Activated CD4-positive, alpha-beta T cell treated with anti-CD3 and anti-CD28 coated beads, Interleukin-2, amount 10 ng/mL, durations not matched to agents 7 days and 5 days (primary cell): Measurements from ENCODE around the gene MTHFD2L. TPM values are rescaled to one million over a fixed set of nuclear protein-coding genes. Genes with fewer than 3 reads are reported as not detected.

Experiments used
- CTCF ChIA-PET: fragments of 350-600 bp; sonication (Branson Sonifier 250); formaldehyde crosslinking; loops from one replicate; lab custom pipeline; 2021; ENCODE audit warnings: antibody characterized with exemption; lab: Charles Lee
- POLR2A ChIA-PET: fragments of 350-600 bp; sonication (Branson Sonifier 250); formaldehyde crosslinking; loops from one replicate; lab custom pipeline; 2021; ENCODE audit warnings: antibody characterized with exemption; lab: Charles Lee
- DNase-seq: peaks from one replicate; pipeline ENCODE4 v3.0.0-alpha.2; 2020
- H3K27ac Mint-ChIP-seq: one replicate; pipeline ENCODE4 v1.8.0; 2021; ENCODE audit warnings: mild to moderate bottlenecking, moderate library complexity, mixed read lengths
- H3K27me3 Mint-ChIP-seq: one replicate; pipeline ENCODE4 v1.8.0; 2021; ENCODE audit warnings: mixed read lengths
- H3K36me3 Mint-ChIP-seq: one replicate; pipeline ENCODE4 v1.8.0; 2021; ENCODE audit warnings: low read depth, mixed read lengths
- H3K4me1 Mint-ChIP-seq: one replicate; pipeline ENCODE4 v1.8.0; 2021; ENCODE audit warnings: mixed read lengths
- H3K4me3 Mint-ChIP-seq: one replicate; pipeline ENCODE4 v1.8.0; 2021; ENCODE audit warnings: mild to moderate bottlenecking, moderate library complexity, mixed read lengths
- H3K9me3 Mint-ChIP-seq: one replicate; pipeline ENCODE4 v1.8.0; 2021; ENCODE audit warnings: mixed read lengths
- total RNA-seq, 2 experiments: library from RNA; stranded (reverse); gene quantifications; one replicate each; pipeline ENCODE4 v1.2.3, GENCODE V29; 2021

Gene MTHFD2L
- total RNA-seq, 2 experiments from 2014 or later, result 7.9 to 8.9 TPM

- POLR2A ChIA-PET, result no interaction called here
- Mint-ChIP-seq H3K27me3 (no peaks in the 10 kb centered on the region), H3K36me3 (peaks cover 12% of the 10 kb centered on the region), H3K4me1 (no peaks in the 10 kb centered on the region), H3K4me3 (no peak overlapping the region), H3K9me3 (peaks cover 24% of the 10 kb centered on the region), H3K27ac (no peak overlapping the region)
- DNase-seq, result no peak
- CTCF ChIA-PET, result no interaction called here
Observed at GRCh38 chr4:74252933-74253332, 95.0 kb downstream of the MTHFD2L start.

- ChIA-PET POLR2A (no interaction called here), CTCF (no interaction called here)
- Mint-ChIP-seq H3K4me3 (no peak overlapping the region), H3K27me3 (no peaks in the 10 kb centered on the region), H3K4me1 (no peaks in the 10 kb centered on the region), H3K9me3 (peaks cover 23% of the 10 kb centered on the region), H3K27ac (no peak overlapping the region), H3K36me3 (peaks cover 12% of the 10 kb centered on the region)
- DNase-seq, result no peak
Observed at GRCh38 chr4:74254386-74254785, 96.5 kb downstream of the MTHFD2L start.

- DNase-seq, result no peak
- Mint-ChIP-seq H3K27me3 (no peaks in the 10 kb centered on the region), H3K4me1 (no peaks in the 10 kb centered on the region), H3K36me3 (peaks cover 12% of the 10 kb centered on the region), H3K4me3 (no peak overlapping the region), H3K9me3 (peaks cover 21% of the 10 kb centered on the region), H3K27ac (no peak overlapping the region)
- ChIA-PET POLR2A (no interaction called here), CTCF (interaction anchor here (1.1 to 1.4 kb wide), 2 partner anchors 12 to 25 kb away, joined by 3 to 5 read pairs; no protein-coding TSS in a partner anchor)
Observed at GRCh38 chr4:74255096-74255495, 97.2 kb downstream of the MTHFD2L start.

GRCh38 chr4:74258963-74259362, 101.0 kb downstream of the MTHFD2L start:
- DNase-seq, result no peak
- Mint-ChIP-seq H3K27me3 (no peaks in the 10 kb centered on the region), H3K36me3 (no peaks in the 10 kb centered on the region), H3K9me3 (no peaks in the 10 kb centered on the region), H3K4me3 (no peak overlapping the region), H3K27ac (no peak overlapping the region), H3K4me1 (no peaks in the 10 kb centered on the region)
- CTCF ChIA-PET, result no interaction called here
- POLR2A ChIA-PET, result no interaction called here

- no peak for DNase-seq
- no peaks in the 10 kb centered on the region for H3K27me3 Mint-ChIP-seq
- ChIA-PET POLR2A (no interaction called here), CTCF (no interaction called here)
- H3K4me3 Mint-ChIP-seq, result no peak overlapping the region
- no peak overlapping the region for H3K27ac Mint-ChIP-seq
- no peaks in the 10 kb centered on the region for H3K9me3 Mint-ChIP-seq
- H3K36me3 Mint-ChIP-seq, result no peaks in the 10 kb centered on the region
- no peaks in the 10 kb centered on the region for H3K4me1 Mint-ChIP-seq
Observed at GRCh38 chr4:74260036-74260435, 102.1 kb downstream of the MTHFD2L start.

- POLR2A ChIA-PET, result no interaction called here
- H3K27me3 Mint-ChIP-seq, result no peaks in the 10 kb centered on the region
- H3K27ac Mint-ChIP-seq, result no peak overlapping the region
- no peak overlapping the region for H3K4me3 Mint-ChIP-seq
- DNase-seq, result no peak
- H3K36me3 Mint-ChIP-seq, result no peaks in the 10 kb centered on the region
- CTCF ChIA-PET, result no interaction called here
- no peaks in the 10 kb centered on the region for H3K9me3 Mint-ChIP-seq
- peaks cover under 1% of the 10 kb centered on the region for H3K4me1 Mint-ChIP-seq
Observed at GRCh38 chr4:74262522-74262921, 104.6 kb downstream of the MTHFD2L start.

- Mint-ChIP-seq H3K36me3 (no peaks in the 10 kb centered on the region), H3K27ac (no peak overlapping the region), H3K9me3 (no peaks in the 10 kb centered on the region), H3K4me1 (peaks cover 10% of the 10 kb centered on the region), H3K27me3 (no peaks in the 10 kb centered on the region), H3K4me3 (no peak overlapping the region)
- ChIA-PET POLR2A (no interaction called here), CTCF (no interaction called here)
- no peak for DNase-seq
Observed at GRCh38 chr4:74263551-74263950, 105.6 kb downstream of the MTHFD2L start.

- POLR2A ChIA-PET, result no interaction called here
- Mint-ChIP-seq H3K9me3 (peaks cover 2% of the 10 kb centered on the region), H3K36me3 (no peaks in the 10 kb centered on the region), H3K27me3 (no peaks in the 10 kb centered on the region), H3K27ac (no peak overlapping the region), H3K4me3 (no peak overlapping the region), H3K4me1 (peaks cover 11% of the 10 kb centered on the region)
- CTCF ChIA-PET, result no interaction called here
- no peak for DNase-seq
Observed at GRCh38 chr4:74266081-74266480, 108.2 kb downstream of the MTHFD2L start.

- no peaks in the 10 kb centered on the region for H3K27me3 Mint-ChIP-seq
- CTCF ChIA-PET, result interaction anchor here (1.5 kb wide), 1 partner anchor 12 kb away, joined by 5 read pairs; no protein-coding TSS in a partner anchor
- H3K9me3 Mint-ChIP-seq, result peaks cover 6% of the 10 kb centered on the region
- H3K36me3 Mint-ChIP-seq, result no peaks in the 10 kb centered on the region
- no peak for DNase-seq
- POLR2A ChIA-PET, result no interaction called here
- H3K4me1 Mint-ChIP-seq, result peaks cover 11% of the 10 kb centered on the region
- H3K4me3 Mint-ChIP-seq, result no peak overlapping the region
- H3K27ac Mint-ChIP-seq, result no peak overlapping the region
Observed at GRCh38 chr4:74267998-74268606, 110.2 kb downstream of the MTHFD2L start.

- ChIA-PET CTCF (no interaction called here), POLR2A (no interaction called here)
- Mint-ChIP-seq H3K4me1 (peaks cover 11% of the 10 kb centered on the region), H3K9me3 (peaks cover 6% of the 10 kb centered on the region), H3K27ac (no peak overlapping the region), H3K4me3 (no peak overlapping the region), H3K27me3 (no peaks in the 10 kb centered on the region), H3K36me3 (no peaks in the 10 kb centered on the region)
- DNase-seq, result no peak
Observed at GRCh38 chr4:74268643-74269042, 110.7 kb downstream of the MTHFD2L start.

- no peak overlapping the region for H3K27ac Mint-ChIP-seq
- no peaks in the 10 kb centered on the region for H3K27me3 Mint-ChIP-seq
- no peaks in the 10 kb centered on the region for H3K36me3 Mint-ChIP-seq
- DNase-seq, result no peak
- no peaks in the 10 kb centered on the region for H3K9me3 Mint-ChIP-seq
- ChIA-PET CTCF (no interaction called here), POLR2A (interaction anchor here (0.6 kb wide), 2 partner anchors 25 to 1430 kb away, joined by 4 read pairs; no protein-coding TSS in a partner anchor)
- no peak overlapping the region for H3K4me3 Mint-ChIP-seq
- H3K4me1 Mint-ChIP-seq, result no peaks in the 10 kb centered on the region
Observed at GRCh38 chr4:74278490-74278889, 120.6 kb downstream of the MTHFD2L start.

GRCh38 chr4:74279716-74280115, 121.8 kb downstream of the MTHFD2L start:
- Mint-ChIP-seq H3K36me3 (no peaks in the 10 kb centered on the region), H3K9me3 (no peaks in the 10 kb centered on the region), H3K4me3 (no peak overlapping the region), H3K27me3 (no peaks in the 10 kb centered on the region), H3K27ac (no peak overlapping the region), H3K4me1 (no peaks in the 10 kb centered on the region)
- ChIA-PET POLR2A (no interaction called here), CTCF (interaction anchor here (0.6 kb wide), 2 partner anchors 61 to 1568 kb away, joined by 3 to 4 read pairs; no protein-coding TSS in a partner anchor)
- DNase-seq, result no peak

GRCh38 chr4:74282926-74283325, 125.0 kb downstream of the MTHFD2L start:
- no peaks in the 10 kb centered on the region for H3K27me3 Mint-ChIP-seq
- H3K4me3 Mint-ChIP-seq, result no peak overlapping the region
- H3K36me3 Mint-ChIP-seq, result no peaks in the 10 kb centered on the region
- H3K27ac Mint-ChIP-seq, result no peak overlapping the region
- ChIA-PET POLR2A (no interaction called here), CTCF (no interaction called here)
- H3K4me1 Mint-ChIP-seq, result no peaks in the 10 kb centered on the region
- DNase-seq, result no peak
- no peaks in the 10 kb centered on the region for H3K9me3 Mint-ChIP-seq

- Mint-ChIP-seq H3K27me3 (no peaks in the 10 kb centered on the region), H3K9me3 (no peaks in the 10 kb centered on the region), H3K36me3 (no peaks in the 10 kb centered on the region), H3K4me3 (no peak overlapping the region), H3K4me1 (no peaks in the 10 kb centered on the region), H3K27ac (no peak overlapping the region)
- ChIA-PET CTCF (no interaction called here), POLR2A (no interaction called here)
- no peak for DNase-seq
Observed at GRCh38 chr4:74283614-74284013, 125.7 kb downstream of the MTHFD2L start.
